ENCODE data around the gene FRMD4A.

Gene FRMD4A

DNA sequence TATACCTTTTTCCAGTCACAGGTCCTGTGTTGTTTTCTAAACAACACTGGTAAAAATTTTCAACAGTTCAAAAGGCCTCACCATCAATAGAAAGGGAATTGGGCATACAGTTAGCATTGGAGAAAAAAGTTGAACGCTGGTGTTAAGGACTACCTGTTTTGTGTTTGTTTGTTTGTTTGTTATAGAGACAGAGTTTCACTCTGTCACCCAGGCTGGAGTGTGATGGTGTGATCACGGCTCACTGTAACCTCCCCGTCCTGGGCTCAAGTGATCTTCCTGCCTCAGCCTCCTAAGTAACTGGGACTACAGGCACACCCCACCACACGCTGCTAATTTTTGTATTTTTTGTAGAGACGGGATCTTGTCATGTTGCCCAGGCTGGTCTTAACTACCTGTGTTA, 437.9 kb downstream of the FRMD4A start:
- DNase-seq (ENCODE audit: low read depth in 1 of 2, low spot score in 1 of 2), result no peak

DNA sequence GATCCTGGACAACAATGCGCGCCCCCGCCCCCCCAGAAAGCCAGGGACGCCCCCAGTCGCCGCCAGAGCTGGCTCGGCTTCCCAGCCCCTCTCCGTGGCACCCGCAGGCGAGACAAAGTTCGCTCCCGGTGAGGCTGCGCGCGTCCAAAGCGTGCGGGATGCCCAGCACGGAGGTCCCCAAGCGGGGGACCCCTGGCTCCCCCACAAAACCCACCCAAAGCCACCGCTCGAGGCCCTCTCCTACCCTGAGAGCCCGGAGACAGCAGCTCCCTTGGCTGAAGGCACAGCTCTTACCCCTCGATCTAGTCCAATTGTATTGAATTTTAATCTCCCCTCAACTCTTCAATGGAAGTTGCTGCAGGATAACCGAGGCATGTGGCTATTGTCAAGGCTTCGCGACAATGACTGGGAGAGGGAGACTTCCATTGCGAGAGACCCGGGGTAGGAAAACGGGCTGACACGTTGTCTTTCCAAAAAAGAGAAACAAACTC, 438.7 kb downstream of the FRMD4A start:
- no peak for DNase-seq (ENCODE audit: low read depth in 1 of 2, low spot score in 1 of 2)

DNA sequence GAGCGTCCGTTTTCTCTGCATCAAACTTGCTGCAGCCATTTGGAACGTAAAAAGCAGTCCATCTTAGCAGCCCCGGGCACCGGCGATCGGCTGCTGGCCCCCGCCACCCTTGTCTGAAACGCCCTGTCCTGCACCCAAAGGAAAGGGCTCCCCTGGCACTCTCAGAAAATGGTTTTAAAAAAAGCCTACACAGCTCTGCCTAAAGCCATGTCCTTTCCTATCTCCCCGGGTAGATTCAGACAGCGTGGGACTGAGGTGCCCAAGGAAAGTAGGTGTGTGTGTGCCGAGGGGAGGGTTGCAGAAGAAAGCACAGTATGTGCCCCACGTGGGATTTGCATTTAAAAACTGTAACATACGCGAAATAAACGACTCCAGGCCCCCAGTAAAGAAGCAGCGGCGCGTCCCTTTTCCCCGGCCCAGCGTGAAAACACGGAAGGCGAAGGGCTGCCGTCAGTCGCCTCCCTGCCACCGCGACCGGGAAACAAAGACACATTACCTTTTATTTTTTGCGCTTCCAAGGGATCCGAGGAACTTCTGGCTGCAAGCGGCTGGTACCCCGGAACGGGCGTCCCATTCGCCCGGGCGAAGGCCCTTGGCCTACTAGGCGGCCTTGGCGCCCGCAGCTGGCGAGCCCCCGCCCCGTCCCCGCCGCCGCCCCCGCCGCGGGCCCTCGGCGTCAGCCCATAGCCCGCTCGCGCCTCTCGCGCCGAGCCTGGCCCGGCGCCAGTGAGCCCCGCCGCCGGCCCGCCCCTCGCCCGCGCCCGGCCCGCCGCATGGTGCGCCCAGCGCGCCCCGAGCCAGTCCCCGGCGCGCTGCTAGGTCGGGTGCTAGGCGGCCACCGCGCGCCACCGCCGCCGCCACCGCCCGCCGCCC, 439.4 kb downstream of the FRMD4A start:
- no peak for DNase-seq (ENCODE audit: low read depth in 1 of 2, low spot score in 1 of 2)

DNA sequence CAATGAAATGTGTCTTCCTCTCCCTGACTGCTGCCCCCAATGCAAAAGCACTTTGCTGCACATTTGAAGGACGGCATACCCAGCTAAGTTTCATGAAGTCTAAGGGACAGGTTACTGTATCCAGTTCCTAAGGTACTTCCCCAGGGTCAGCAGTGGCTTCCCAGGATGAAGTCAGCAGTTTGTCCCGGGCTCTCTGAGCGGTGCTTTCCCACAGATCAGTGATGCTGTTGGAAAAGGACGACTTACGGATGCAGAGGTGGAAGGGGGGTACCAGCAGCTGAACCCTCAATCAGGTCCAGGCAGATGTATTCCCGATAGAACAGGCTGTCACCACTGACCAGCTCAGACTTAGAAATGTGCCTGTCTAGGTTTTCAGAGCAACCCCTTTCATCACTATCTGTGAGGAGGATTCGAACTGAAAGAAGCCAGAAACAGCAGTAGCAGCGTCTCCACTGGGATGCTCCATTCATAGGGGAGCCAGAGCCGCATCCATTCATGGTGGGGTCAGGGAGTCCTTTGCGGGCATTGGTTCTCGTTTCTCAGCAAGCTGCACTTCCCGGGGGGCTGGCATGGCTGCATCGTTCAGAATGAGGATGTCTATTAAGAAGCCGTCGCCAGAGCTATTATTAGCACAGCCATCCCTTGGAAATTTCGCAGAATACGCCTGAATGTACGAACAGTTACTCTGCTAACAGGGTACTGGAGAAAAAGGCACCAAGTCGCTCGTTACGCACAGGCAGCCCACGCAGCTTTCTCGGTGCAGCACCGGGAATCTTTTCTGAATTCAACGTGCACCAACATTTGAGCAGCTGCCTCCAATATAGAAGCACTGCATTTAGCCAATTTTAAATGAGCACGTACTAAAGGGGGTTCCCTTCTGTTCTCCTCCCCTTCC, 440.2 kb downstream of the FRMD4A start:
- no peak for DNase-seq (ENCODE audit: low read depth in 1 of 2, low spot score in 1 of 2)

DNA sequence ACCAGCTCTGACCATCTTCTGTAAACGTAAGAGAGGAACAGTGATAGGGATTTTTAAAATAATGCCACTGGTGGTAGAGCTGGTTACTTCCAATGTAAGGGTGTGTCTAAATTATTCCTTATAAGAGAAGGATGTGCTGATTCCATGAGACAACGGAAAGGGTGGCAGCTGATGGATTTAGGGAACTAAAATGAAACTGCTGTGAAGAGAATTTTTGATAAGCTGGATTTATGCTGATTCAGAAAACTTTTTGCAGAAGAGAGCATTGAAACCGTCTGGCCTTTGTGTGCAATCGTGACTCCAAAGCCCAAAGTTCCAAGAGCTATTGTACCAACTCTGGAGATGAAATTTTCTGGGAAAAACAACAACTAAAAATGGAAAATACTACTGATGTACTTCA, 443.0 kb downstream of the FRMD4A start:
- DNase-seq (ENCODE audit: low read depth in 1 of 2, low spot score in 1 of 2), result no peak

DNA sequence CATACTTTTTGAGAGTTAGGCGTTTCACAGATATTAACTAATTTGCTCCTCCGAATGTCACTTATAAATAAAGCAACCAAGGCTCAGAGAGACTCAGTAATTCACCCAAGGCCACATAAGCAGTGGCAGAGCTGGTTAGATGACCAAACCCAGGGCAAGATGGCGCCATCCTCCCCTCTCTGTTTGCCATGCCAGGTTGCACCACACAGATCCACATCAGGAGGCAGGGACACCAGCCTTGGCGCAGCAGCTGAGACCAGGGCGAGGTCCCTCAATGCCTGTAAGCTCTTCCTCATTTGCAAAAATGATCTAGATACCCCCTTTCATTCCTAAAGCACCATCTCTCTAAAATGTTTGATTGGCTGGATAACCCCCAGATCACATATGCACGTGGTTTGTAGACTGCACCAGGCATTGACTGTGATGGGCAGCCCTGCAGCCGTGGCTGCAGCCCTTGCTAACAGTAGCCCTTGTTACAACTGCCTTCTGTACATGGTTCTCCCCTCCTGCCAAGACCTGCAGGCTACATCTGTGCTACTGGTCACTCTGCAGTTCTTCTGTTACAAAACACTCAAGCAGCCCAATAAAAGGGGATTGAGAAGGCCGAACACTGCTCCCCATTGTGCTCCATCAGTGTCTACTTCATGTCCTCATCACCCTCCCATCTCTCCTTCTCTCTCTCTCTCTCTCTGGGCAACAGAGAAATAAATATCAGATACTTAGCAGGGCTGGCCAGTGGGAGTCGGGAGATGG, 445.3 kb downstream of the FRMD4A start:
- DNase-seq (ENCODE audit: low read depth in 1 of 2, low spot score in 1 of 2), result no peak

DNA sequence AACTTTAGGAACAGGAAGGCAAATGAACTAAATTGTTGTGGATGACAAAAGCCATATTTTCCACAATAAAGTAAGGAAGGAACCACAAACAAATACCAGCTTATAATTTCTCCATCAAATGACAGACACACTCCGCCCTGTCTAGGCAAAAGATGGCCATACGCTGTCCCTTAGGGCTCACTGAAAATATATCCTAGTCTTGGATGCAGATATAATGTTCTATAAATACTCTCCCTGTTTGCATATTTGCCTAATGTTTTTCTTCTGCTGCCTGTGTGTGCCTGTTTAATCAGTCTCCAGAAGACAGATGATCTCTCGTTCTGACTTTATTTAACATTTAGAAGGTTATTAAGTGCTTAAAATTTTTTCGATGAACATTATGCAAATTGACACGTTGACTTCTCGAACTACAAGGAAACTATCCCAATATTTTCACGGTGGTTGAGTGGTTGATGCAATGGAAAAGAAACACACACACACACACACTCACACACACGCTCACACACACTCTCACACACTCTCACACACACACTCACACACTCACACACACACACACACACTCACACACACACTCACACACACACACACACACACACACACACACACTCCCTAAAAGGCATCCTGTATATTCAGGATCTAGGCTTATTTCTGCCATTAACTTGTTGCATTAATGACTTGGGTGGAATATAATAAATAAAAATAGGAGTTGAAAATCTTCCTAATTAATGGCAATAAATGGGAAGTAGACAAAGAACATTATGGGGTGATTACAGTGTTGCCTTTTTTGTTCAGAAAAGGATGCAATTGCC, 446.9 kb downstream of the FRMD4A start:
- no peak for DNase-seq (ENCODE audit: low read depth in 1 of 2, low spot score in 1 of 2)

DNA sequence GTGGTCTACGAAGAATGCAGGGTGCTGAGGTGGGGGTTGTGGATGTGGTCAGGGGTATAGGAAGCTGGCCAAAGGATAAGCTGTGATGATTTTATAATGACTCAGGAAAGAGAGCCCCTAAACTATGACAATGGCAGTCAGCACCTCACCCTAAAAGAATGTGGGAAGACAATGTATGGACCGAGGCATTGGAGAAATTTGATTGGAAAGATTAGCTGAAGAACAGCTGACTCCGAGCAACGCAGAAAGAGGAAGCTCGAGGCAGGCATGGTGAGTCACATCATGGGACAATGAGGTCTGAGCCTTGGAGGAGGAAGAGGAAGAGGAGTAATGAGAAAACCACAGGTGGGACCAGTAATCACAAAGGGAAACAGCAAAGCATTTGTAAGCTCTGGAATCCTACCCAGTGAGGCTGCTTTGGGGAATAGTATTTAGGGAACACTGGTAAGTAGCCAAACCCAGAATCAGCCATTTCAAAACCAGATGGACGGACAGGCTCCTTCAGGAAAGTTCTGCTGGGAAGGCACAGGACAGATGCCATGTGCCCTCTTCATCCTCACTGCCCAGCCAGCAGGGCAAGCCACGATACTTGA, 448.5 kb downstream of the FRMD4A start:
- DNase-seq (ENCODE audit: low read depth in 1 of 2, low spot score in 1 of 2), result no peak

DNA sequence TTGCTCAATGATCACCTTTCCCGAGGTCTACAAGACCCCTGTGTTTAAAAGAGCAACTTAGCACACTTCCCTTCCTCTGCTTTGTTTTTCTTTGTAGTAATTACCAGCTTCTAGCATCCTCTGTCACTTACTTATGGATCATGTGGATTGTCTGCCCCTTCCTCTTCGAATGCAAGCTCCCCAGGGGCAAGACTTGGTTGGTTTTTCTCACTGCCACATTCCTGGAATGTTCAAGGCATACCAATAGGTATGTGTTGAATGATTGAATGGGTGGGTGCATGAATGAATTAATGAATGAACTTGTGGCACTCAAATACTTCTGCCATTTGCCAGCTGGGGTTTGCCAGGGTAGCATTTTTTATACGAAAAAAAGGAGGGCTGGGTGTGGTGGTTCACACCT, 450.0 kb downstream of the FRMD4A start:
- no peak for DNase-seq (ENCODE audit: low read depth in 1 of 2, low spot score in 1 of 2)

DNA sequence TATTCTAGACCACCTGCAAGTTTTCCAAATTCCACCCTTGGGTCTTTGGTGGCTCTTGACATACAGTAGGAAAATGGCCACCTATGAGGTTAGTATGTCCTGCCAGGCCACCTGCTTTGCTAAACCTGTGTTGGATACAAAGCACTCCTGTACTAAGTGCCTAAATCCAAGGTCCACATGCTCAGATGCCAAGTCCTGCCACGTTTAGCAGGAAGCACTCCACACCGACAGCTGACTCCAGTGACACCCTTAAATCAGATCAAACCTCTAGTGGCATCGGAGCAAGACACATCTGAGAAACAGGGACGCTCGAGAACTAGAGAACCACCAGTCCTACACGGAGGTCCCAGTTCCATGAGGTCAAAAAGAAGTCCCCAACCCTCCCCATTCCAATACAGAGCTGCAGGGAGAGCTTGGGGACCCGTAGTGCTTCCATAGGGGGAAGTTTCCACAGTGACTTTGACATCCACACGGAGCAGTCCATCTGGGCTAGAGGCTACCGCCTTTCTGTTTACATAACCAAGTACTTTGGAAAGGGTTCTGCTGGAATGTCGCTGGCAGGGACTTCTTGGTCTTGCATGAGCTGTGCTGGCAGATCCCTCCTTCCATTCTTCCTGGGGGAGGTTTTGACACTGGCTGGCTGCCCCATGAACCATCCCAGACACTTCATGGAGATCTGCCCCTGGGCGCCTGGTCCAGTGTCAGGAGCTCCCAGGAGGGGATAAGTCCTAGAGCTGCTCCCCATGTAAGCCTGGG, 453.4 kb downstream of the FRMD4A start:
- DNase-seq (ENCODE audit: low read depth in 1 of 2, low spot score in 1 of 2), result no peak

DNA sequence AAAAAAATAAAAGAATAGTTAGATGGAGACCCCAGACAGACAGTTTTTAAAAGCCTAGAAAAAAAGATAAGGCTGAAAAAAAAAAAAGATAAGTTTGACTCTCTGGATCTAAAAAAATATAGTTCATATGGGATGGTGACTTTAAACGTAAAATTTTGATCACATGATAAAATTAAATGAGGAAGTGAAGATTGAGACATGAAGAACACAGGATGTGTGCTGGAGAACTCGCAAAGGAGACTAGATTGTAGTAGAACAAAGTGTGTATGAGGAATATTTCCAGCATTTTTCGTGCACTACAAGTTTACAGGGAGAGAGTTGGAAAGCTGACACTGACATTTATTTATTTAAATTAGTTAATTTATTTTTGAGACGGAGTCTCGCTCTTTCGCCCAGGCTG, 457.5 kb downstream of the FRMD4A start:
- DNase-seq (ENCODE audit: low read depth in 1 of 2, low spot score in 1 of 2), result no peak

DNA sequence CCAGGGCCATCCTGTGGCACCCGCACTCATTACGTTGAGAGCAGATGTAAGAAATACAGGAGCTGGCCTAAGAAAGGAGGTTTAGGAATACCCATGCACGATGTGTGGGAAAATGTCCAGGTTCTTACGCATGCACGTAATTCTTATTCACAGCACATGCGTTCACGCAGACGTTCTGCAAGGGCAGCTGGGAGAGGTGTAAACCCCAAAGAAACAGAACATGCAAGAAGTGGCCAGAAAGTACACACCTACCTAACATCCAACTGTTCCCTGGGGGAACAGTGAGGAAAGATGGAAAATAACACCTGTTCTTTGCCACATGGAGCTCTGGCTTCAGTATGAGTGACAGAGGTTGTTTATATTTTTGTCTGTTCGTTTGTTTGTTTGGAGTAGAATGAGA, 458.3 kb downstream of the FRMD4A start:
- no peak for DNase-seq (ENCODE audit: low read depth in 1 of 2, low spot score in 1 of 2)

DNA sequence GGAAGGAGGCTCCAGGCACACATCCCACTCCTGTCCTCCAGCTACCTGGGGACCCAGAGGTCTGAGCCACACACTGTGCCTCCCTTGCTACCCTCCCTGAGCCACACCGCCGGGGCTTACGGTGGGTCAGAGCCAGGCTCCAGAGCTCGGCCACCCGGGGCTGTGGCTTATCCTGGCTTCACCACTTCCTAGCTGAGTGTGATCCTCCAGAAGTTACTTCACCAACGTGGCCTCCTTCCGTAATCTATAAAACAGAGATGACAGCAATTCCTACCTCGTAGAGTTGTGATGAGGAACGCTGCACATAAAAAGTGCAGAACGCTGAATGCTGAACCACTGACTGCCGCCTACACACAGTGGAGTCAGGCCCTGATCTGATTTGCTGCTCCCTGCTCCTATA, 458.9 kb downstream of the FRMD4A start:
- DNase-seq (ENCODE audit: low read depth in 1 of 2, low spot score in 1 of 2), result no peak

DNA sequence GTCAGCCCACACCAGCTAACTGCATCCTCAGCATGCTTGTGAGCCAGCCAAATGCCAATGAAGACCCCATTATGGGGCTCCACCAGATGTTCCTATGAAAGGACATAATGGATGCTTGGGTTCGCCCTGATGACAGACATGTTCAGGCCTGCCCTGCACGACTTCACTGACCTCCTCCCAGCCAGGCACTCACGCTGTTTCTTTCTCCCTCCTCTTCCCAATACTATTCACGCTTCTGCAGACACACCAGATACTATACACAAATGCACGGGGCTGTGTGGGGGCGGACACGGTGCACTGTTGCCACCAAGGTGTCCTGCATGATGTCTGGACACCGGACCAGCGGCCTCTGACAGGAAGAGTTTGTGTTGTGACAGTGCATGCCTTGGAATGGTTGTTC, 459.7 kb downstream of the FRMD4A start:
- no peak for DNase-seq (ENCODE audit: low read depth in 1 of 2, low spot score in 1 of 2)

DNA sequence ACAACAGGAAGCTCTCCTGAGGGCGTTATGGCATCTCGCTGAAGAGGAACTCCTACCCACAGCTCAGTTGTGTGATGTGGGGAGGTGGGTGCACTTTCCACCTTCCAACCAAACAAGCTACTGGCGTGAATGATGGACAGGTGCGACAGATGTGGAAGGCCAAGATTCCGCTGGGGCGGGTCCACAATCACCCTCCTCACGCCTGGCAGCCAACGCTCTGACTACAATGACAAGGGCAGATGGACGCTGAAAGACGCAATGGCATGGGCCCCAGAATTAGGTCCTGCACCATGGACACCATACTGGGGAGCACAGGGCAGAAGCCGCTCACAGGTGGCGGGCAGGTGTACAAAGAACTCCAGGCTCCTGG, 461.4 kb downstream of the FRMD4A start:
- no peak for DNase-seq (ENCODE audit: low read depth in 1 of 2, low spot score in 1 of 2)

DNA sequence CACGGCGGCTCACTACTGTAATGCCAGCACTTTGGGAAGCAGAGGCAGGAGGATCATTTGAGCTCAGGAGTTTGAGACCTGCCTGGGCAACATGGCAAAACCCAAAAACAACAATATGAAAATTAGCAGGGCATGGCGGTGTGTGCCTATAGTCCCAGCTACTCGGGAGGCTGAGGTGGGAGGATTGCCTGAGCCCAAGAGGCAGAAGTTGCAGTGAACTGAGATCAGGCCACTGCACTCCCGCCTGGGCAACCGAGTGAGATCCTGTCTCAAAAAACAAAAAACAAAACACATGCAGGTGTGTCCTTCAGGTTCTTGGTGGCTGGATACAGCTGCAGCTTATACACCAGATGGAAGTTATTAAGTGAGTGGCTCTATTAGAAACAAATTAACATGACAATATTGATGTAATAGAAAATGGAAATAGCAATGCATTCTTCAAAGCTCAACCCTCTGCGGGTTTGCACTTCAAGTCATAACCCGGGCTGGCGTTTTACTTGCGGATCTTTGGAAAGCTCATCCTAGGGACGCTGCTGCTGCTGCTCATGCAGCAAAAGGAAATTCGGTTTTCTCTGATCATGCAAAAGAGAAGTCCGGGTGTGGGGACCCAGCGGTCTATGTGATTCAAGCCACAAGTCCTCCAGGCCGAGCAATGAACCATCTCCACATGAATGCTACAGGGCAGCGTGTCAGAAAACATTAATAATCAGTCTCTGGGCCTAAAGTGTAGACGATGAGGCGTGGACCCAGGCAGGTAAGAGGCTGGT, 462.0 kb downstream of the FRMD4A start:
- DNase-seq (ENCODE audit: low read depth in 1 of 2, low spot score in 1 of 2), result no peak

DNA sequence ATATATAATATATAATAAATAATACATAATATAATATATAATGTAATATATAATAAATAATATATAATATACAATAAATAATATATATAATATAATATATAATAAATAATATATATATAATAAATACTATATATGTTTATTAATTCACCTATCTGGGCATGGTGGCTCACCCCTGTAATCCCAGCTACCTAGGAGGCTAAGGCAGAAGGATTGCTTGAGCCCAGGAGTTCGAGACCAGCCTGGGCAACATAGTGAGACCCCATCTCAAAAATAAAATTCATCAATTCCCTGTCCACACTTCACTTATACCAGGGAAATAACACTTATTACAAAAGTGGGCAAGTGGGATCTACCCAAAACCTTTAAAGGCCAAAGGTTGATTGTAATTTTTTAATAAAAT, 462.9 kb downstream of the FRMD4A start:
- no peak for DNase-seq (ENCODE audit: low read depth in 1 of 2, low spot score in 1 of 2)

DNA sequence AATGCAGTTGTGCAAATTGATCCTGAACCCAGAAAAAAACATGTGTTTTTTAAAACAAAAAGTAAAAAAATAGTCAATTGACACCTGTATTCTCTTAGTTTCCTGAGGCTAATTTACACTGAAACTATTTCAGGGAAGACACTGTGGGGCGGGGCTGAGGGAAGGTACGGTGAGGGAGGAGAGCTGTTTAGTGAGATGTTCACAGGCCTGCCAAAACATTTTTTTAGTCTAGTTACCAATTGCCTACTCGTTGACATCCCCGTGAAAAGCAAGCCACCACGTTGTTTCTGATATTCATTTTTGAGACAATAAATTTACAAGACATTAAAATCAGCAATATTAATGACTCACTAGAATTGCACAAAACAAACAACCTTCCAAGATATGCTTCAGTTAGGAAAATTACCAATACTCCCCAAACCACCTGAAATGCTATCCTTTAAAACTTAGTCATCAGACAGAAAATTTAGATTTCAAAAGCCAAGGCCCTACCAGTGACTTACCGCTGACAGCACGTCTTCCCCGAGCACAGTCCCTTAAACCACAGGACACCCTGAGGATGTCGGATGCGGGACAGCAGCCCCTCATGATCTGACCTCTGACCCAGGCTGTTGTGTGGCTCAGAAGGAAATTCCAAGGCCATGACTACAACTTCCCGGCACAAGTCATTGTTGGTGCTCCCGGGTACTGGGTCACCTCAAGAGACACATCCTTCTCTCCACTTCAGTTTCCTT, 464.8 kb downstream of the FRMD4A start:
- no peak for DNase-seq (ENCODE audit: low read depth in 1 of 2, low spot score in 1 of 2)

Measured in activated T-helper 1 cell treated with anti-CD3 and anti-CD28 coated beads, Interleukin-2, amount 50 U/mL, for 16 hours (primary cell).